ENCODE results near the gene SERPINB6.
"Not testable (repeated sequence)": the region's sequence is repeated elsewhere in the genome, so short reads cannot be mapped to it uniquely, and the experiment has no call there.

SERPINB6 gene

DNA sequence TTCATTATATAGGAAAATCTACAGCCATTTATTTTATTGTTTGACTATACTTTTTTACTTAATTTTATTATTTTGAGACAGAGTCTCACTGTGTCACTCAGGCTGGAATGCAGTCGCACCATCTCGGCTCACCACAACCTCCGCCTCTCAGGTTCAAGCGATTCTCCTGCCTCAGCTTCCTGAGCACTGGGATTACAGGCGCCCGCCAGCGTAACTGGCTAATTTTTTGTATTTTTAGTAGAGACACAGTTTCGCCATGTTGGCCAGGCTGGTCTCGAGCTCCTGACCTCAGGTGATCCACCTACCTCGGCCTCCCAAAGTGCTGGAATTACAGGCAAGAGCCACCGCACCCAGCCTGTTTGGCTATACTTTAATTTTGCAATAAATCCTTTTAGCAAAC, 38.5 kb downstream of the SERPINB6 start:
- not testable (repeated sequence) for DNase-seq

DNA sequence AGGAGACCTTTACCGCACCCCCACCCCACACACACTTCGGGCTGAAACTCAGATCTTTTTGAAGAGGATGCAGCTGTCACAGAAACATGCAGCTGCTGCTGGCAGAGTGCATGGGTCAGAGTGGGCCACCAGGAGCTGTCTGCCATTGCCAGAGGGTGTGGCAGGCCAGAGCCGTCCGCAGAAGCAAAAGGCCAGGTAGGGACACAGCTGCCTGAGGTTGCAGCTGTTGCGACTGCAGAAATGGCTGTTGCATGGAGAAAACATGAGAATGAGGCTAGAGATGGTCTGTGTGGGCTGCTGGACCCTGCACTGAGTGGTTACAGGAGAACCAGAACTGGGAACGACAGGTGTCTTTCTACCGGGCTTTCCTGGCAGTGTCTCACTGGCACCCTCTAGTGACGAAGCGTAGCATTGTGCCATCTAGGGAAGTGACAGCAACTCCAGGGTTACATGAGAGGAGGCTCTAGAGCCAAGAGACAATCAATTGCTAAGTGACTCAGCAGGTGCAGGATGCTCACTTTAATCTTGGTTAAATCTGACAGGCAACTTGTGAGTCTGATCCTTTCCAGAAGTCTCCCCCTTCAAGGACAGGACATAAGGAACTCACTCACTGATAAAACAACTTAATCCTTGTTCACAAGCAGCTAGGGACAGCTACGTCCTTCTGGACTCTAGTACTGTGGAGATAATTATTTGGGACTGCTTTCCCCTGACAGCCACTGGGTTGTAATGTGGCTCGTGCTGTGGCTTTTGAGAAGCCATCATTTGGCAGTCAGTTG, 39.2 kb downstream of the SERPINB6 start:
- peak; percentile 75 for DNase-seq

DNA sequence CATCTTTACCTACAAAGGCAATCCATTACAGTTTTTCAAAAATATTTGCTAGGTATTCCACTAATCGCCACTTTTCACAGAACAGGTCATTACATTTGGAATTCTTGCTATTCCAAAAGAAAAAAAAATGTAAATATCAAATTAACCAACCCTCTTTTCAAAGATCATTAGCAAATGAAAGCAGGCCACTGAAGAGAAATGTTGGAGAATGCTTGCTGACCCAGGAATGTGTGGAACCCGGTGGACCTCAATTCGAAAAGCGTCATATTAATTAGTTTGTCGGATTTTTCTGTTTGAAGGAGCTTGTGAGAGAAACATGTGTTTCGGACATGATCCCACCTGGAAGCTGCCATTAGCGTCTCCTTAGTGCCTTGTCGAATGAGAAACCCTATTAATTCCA, 40.3 kb downstream of the SERPINB6 start:
- no peak for DNase-seq

DNA sequence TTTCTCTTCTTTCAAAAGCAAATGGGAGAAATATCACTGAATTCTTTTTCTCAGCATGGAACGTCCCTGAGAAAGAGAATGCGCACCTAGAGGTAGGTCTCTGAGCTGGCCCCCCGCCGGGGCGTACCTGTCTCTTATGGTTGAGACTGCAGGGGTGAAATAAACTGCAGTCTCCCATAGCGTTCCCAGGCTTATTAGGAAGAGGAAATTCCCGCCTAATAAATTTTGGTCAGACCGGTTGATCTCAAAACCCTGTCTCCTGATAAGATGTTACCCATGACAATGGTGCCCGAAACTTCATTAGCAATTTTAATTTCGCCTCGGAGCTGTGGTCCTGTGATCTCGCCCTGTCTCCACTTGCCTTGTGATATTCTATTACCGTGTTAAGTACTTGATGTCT, 43.4 kb downstream of the SERPINB6 start:
- DNase-seq: not testable (repeated sequence)

DNA sequence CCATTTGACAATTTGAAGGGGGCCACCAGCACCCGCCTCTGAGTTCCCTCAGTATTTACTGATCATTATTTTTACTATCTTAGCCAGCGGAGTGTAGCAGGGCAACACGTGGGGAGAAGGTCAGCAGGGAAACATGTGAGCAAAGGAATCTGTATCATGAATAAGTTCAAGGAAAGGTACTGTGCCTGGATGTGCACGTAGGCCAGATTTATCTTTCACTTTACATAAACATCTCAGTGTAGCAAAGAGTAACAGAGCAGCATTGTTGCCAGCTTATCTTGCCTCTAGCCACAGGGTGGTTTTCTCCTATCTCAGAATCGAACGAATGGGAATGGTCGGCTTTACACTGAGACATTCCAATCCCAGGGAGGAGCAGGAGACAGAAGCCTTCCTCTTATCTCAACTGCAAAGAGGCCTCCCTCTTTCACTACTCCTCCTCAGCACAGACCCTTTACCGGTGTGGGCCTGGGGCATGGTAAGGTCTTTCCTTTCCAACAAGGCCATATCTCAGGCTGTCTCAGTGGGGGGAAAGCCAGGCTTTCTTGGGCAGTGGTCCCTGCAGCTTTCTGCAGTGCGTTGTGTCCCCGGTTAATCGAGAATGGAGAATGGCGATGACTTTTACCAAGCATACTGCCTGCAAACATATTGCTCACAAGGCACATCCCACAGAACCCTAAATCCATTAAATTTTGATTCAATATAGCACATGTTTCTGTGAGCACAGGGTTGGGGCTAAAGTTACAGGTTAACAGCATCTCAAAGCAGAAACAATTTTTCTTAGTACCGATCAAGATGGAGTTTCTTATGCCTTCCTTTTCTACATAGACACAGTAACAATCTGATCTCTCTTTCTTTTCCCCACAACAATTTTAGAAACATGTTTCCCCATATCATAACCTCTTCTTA, 45.3 kb downstream of the SERPINB6 start:
- DNase-seq: not testable (repeated sequence)

DNA sequence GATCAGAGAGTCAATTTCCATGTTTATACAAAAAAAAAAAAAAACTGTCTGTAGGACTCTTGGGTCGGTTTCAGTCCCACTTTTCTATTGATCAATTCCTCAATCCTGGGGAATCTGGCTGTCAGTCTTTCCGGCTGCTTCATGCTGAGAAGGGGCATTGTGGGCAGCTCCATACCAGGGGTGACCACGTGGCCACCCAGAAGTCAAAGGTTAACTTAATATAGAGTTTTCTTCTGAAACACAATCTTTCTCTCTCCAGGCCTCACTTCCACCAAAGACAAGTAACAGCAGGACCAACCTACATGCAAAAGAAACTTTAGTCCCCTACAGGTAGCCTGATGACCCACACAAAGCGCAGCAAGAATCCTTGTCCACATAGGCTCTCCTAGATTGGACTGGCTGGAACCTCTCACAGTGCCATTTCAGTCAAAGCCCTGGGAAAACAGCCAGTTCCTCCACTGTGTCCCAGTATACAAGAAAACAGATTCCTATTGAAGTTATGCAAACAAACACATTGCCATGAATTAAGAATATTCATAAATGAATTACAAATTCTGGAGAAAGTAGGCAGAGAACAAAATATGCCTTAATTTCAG, 49.7 kb downstream of the SERPINB6 start:
- no peak for DNase-seq

DNA sequence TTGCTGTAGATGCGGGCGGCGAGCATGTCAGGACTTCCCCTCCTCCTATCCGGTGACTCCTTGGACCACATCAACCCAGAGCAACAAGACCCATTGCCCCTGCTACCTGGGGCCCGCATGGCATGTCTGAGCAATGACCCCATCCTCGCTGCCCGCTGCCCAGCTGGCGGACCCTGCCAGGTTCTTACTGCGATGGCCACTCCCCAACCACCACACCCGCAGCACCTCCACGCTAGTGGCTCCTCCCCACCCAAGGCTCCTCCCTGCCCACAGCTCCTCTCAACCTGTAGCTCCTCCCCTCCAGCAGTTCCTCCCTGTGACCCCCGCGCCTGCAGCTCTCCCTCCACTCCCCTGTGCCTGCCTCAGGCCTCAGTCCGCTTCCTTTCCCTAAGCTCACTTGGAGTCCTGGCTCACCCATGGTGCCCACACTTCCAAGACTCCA, 50.7 kb downstream of the SERPINB6 start:
- DNase-seq: no peak

DNA sequence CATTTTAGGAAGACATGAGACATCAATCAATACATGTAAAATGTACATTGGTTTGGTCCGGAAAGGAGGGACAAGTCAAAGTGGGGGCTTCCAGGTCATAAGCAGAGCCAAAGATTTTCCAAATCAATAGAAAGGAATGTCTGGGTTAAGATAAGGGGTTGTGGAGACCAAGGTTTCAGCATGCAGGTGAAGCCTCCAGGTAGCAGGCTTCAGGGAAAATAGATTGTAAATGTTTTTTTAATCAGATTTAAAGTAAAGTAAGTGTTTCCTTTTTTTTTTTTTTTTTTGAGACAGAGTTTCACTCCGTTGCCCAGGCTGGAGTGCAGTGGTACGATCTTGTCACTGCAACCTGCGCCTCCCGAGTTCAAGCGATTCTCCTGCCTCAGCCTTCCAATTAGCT, 51.5 kb downstream of the SERPINB6 start:
- DNase-seq: no peak

DNA sequence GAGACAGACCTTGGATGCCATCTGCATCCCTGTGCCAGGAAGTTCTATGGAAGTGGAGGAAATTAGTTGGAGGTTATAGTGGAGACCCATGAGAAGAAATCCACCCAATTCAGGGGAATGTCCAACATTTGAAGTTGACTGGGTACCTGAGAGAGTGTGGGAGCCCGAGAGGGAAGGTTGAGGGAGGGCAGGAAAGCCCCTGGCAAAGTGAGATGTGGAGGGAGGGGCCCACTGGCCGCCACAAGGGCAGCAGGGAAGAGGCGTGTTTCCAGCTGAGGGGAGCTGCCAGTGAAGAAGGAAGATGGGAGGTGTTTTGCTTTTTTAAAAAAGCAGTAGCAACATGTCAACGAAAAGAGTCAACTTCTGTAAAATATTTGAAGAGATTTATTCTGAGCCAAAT, 52.0 kb downstream of the SERPINB6 start:
- DNase-seq: no peak

DNA sequence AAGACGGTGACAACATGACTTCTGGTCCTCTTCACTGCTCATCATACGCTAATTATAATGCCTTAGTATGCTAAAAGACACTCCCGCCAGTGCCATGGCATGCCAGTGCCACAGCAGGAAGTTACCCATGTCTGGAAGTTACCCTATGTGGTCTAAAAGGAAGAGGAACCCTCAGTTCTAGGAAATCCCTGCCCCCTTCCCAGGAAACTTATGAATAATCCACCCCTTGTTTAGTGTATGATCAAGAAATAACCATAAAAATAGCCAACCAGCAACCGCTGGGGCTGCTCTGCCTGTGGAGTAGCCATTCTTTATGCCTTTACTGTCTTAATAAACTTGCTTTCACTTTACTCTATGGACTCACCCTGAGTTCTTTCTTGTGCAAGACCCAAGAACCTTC, 52.4 kb downstream of the SERPINB6 start:
- no peak for DNase-seq

DNA sequence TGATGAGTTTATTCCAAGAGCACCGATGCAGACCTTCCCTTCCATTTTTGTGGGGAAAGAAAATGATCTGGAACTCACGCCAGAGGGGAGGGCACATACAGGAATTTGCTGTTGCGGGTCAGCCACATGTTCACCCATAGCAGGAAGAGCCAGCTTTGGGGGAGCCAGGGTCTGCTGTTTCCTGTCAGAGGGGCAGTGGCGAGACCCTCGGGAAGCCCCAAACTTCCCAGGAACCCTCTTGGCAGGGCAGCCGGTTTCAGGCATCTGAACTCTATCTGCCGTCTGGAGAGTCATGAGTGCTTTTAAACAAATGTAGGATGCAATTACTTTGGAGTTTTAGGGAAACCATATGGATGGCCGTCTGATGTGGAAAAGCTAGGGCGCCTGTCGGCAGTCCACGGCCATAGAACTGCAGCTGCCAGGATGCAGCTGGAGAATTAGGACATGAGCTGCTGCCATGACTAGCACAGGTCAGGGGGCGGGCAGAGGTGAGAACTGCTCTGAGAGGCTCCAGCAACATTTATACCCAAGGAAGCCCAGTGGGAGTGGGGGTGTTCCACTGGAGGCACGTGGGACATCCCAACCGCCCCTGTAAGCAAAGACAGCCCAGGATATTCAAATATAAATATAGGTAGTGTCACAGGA, 53.4 kb downstream of the SERPINB6 start:
- DNase-seq: no peak

DNA sequence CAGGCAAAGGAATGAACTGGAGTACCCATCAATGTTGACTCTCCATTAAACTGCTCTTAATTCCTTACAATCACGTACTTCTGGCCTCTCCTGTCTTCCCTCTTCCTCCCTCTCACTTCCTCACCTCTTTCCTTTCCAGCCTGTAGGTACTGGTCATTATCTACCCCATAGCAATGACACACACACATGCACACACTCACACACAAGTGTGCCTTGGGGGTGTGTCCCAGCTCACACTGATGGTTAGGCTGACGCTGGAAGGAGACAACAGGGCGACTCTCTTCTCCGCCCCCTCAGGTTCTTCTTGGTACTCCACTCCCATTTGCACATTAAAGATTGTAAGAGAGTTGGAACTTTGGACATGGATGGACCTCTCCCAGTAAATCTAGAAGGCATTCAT, 54.3 kb downstream of the SERPINB6 start:
- DNase-seq: no peak

DNA sequence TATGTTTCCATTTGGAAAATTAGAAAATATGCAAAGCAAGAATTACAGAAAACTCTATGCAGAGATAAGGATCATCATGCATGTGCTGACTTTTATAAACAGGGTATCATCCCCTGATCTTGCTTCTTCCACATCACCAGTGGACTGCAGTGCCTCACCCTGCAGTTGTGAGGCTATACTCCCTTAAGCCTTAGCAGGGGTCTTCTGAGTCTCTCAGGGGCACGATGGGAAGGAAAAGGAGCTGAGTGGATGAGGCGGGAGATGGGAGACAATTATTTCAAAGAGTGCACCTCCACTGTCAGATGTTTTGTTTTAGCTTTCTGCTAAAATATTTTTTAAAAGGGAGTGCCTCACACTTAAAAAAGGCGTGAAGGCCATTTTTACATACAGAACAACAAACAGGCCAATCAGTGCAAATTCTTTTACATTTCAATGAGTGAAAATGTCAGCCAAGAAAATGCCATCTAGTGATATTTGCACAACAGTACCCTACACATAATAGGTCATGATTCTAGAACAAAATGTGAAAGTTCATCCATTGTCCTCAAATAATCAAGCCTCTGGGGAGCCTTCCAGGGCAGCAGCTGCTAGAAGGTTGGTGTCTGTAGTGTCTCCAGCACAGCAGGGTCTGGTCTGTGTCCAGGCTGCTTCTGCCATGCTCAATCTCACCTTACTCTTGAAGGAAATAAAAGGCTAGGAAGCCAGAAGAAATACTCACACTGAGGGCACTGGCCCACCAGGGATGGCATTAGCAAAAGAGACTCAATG, 55.0 kb downstream of the SERPINB6 start:
- no peak for DNase-seq

DNA sequence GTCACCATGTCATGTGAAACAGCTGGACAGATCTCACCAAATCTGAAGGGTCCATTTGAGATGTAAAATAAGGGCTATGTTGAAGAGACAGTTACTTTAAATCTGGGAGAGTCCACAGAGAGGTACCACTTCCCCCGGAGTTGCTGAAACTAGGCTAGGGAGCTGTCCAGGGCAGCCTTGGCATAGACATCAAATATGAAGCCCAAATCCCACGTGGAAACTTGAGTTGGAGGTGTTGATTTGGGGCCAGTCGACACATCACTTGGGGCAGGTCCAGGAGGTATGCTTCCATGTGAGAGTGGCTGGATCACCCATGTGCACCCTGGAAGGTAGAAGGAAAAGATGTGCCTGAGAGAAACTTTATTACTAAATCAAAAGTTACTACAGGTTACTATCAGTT, 56.2 kb downstream of the SERPINB6 start:
- no peak for DNase-seq

DNA sequence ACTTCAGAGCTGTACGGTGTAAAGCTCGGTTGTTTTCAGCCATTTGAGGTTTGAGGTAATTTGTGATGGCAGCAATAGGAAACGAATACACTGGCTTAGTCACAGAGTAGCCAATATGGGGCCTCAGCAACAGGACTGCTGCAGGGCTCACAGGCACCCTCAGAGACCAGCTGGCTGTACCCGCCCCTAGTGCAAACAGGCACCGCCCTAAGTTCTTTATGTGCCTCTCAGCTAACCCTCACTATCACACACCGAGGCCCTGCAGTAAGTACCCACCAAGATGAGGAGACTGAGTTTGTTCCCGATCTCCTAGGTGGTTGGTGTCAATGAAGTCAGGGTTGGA, 57.1 kb downstream of the SERPINB6 start:
- DNase-seq: no peak

DNA sequence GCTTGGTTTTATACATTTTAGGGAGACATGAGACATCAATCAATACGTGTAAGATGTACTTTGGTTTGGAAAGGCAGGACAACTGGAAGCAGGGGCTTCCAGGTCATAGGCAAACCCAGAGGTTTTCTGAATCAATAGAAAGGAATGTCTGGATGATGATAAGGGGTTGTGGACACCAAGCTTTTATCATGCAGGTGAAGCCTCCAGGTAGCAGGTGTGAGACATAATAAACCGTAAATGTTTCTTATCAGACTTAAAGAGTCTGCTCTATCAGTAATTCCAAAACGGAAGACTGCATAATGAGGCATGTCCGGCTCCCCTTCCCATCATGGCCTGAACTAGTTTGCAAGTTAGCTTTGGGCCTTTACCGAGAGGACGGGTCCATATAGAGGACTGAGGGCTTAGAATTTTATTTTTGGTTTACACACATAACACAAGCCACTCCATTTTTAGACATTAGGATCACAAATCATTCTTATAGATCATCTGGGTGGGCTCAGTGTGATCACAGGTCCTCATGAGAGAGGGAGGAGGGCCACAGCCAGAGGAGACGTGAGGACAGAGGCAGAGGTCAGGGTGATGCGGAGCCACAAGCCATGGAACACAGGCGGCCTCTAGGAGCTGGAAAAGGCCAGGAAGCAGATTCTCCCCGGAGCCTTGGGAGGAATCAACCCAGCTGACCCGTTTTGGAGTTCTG, 57.6 kb downstream of the SERPINB6 start:
- DNase-seq: no peak

DNA sequence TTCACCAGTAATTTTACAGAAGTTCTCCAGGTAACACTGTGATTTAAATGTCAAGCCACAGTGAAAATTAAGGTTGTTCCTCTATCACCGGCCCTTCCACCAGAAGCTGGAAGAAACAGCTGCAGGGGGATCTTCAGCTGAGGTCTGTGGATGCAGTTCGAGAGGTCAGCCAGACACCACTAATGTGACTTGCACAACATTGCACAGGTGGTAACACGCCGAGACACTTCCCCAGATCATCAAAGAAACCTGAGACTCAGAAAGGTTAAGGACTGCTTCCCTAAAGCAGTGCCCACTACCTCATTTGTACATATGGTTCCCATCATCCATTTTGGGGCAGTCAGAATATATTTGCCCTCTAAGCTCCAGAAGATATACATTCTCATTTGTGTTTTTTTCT, 60.2 kb downstream of the SERPINB6 start:
- DNase-seq: no peak

DNA sequence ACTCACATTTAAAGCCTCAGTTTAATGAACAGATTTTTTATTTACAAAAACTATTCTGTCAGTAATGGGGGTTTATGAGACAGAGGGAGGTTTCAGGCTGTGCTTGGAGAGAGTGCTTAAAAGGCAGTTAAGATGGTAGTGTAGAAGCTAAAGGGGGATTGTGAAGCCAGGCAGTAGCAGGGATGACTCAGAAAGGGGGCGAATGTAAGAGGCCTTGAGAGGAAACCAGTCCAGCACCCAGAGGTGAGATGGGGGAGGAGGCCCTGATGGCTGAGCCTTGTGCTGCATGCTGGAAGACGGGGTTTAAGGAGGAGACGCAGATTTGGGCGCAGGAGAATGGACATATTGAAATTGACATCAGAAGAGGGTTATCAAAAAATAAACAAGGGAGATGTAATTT, 61.6 kb downstream of the SERPINB6 start:
- peak; percentile 39 for DNase-seq

DNA sequence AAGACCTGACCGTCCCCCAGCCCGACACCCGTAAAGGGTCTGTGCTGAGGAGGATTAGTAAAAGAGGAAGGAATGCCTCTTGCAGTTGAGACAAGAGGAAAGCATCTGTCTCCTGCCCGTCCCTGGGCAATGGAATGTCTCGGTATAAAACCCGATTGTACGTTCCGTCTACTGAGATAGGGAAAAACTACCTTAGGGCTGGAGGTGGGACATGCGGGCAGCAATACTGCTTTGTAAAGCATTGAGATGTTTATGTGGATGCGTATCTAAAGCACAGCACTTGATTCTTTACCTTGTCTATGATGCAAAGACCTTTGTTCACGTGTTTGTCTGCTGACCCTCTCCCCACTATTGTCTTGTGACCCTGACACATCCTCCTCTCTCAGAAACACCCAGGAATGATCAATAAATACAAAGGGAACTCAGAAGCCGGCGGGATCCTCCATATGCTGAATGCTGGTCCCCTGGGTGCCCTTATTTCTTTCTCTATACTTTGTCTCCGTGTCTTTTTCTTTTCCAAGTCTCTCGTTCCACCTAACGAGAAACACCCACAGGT, 62.2 kb downstream of the SERPINB6 start:
- DNase-seq: not testable (repeated sequence)

DNA sequence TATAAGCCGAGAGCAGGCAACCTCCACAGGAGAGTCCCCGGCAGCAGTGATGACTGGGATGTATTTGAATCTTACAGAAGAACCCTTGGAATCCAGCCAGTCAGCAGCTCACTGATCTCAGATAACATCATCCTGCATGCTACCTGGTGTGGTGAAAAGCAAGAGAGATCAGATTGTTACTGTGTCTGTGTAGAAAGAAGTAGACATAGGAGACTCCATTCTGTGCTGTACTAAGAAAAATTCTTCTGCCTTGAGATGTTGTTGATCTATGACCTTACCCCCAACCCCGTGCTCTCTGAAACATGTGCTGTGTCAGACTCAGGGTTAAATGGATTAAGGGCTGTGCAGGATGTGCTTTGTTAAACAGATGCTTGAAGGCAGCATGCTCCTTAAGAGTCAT, 62.9 kb downstream of the SERPINB6 start:
- DNase-seq: not testable (repeated sequence)

DNA sequence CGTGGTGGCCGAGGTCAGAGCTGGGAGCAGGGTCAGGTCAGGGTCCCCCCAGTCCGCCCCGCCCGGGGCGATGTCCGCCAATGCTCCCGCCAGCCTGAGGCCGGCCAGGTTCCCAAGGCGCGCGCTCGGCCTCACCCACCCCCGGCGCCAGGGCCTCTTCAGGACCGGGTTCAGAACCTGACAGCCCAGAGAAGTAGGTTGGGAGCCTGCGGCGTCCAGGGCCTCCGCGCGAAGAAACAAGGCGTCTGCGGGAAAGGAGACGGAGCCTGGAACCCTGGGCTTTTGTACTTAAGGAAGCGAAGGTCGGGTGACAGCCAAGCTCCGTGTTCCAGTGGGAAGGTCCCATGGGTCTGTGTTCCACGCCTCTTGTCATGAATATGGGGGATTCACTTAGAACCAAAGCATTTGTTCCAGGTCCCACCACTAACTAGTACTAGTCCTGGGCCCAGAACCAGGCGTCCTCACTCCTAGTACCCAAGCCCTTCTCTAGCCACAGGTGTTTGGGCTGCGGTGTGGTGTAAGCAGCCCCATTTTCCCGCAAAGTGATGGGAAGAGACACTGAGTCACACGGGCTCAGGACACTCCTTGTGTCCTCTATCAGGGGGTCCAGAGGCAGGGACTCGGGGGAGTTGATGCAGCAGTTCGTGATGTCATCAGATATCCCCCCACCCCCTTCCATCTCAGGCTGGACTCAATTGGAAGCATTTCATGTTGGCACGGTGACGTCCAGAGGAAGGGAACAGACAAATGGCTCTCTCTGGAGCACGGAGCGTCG, 67.8 kb downstream of the SERPINB6 start:
- DNase-seq: not testable (repeated sequence)

Measured in EL (cell line).